Measurements from ENCODE around the gene GPC1.

- TF ChIP-seq CTCF (IDR thresholded peaks at IDR 0.05 in 2 of 3, conservative IDR thresholded peaks at IDR 0.05 in 1 of 3; ENCODE audit: control insufficient read depth in 2 of 3, extremely low read depth in 1 of 3, insufficient read depth in 1 of 3, low read depth in 3 of 3, low read length in 3 of 3) (no peak), CREM (IDR thresholded peaks at IDR 0.05; ENCODE audit: low read depth) (no peak), REST (IDR thresholded peaks at IDR 0.05; ENCODE audit: low read depth, low read length) (no peak), POLR2AphosphoS5 (IDR thresholded peaks at IDR 0.05; ENCODE audit: low read length) (no peak), FOS (IDR thresholded peaks at IDR 0.05; ENCODE audit: borderline replicate concordance, extremely low read depth, insufficient read length) (no peak), ATF2 (IDR thresholded peaks at IDR 0.05; ENCODE audit: low read length) (no peak), SRF (IDR thresholded peaks at IDR 0.05; ENCODE audit: low read depth in 2 of 2, low read length in 2 of 2) (no peak), POLR2AphosphoS2 (IDR thresholded peaks at IDR 0.05; ENCODE audit: low read depth, low read length) (no peak), POLR2A (IDR thresholded peaks at IDR 0.05; ENCODE audit: low read depth, low read length) (no peak), CEBPB (IDR thresholded peaks at IDR 0.05; ENCODE audit: borderline replicate concordance in 1 of 2, low read depth in 2 of 2, low read length in 2 of 2) (no peak), ZNF592 (IDR thresholded peaks at IDR 0.05) (no peak), JUND (IDR thresholded peaks at IDR 0.05; ENCODE audit: low read depth, low read length) (no peak)
These were observed 81.9 kb downstream of the GPC1 start for GRCh38 chr2:240517342-240517741.
